RWPE1 (cell line): Measurements from ENCODE around the gene BRME1.

Experiments used
- CTCF ChIA-PET: fragments of 350-600 bp; sonication (Branson Sonifier 250); formaldehyde crosslinking; extraction: SDS; loops from one replicate; lab custom pipeline; 2021; lab: Yijun Ruan, JAX
- POLR2A ChIA-PET: fragments of 400-600 bp; formaldehyde crosslinking; extraction: SDS; loops from one replicate; lab custom pipeline; 2020; ENCODE audit warnings: antibody characterized with exemption; ENCODE audit not compliant: low non-redundant PET; lab: Yijun Ruan, JAX
- DNase-seq: peaks from one replicate; pipeline ENCODE4 v3.0.0; 2012; ENCODE audit warnings: low spot score
- H3K27ac ChIP-seq: fragments of 450-650 bp; 2 replicates; pipeline ENCODE4 v1.5.1; 2017
- TF ChIP-seq, protein P1 (sequence below): fragments of 450-650 bp; conservative IDR thresholded peaks from 2 replicates; pipeline ENCODE4 v1.5.1; 2017; ENCODE audit warnings: low read depth, mild to moderate bottlenecking

BRME1 gene

DNA sequence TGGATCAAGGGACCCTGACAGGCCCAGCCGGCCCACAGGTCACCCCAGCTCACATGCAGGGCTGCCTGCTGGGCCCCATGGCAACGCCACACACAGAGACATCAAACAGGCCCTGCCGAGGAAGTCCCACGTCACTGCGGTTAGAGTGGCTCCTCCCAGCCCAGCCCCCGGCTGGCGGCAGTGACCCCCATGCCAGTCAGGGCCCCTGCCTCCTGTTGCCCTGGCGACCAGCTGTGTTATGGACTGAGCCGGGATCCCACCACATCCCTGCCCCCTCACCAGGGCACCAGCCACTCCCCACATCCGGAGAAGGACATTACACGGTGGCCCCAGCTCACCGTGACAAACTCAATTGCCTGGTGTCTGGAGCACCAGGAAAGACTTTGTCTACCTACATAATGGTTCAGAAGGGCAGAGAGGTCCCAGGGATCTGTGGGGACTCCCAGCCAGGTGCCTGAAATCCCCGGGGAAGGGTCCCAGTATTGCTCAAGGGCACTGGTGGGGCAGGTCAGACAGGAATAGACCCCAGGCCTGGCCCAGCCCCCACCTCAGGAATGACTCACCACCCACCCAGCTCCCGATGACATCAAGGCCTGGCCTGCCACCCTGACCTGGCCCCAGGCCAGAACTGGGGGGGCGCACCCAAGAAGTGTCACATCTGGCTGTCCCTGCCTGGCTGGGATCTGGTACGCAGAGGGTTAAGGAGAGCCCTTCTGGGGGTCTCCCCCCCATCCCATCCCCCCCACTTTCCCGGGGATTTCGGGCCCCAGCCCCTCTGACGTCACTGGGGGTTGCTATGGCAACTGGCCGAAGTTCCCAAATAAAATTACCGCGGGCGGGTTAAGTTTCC, 59.1 kb downstream of the BRME1 start:
- H3K27ac ChIP-seq = peak overlapping the region; percentile 100
- ChIA-PET CTCF (interaction anchor here (0.6 to 1.3 kb wide), 4 partner anchors 10 to 250 kb away, joined by 3 to 5 read pairs (median 4); partner anchors contain the start of gene MISP3), POLR2A (interaction anchor here (0.5 to 1.1 kb wide), 2 partner anchors 11 to 26 kb away, joined by 3 to 5 read pairs; no protein-coding TSS in a partner anchor)
- TF ChIP-seq, protein P1, sequence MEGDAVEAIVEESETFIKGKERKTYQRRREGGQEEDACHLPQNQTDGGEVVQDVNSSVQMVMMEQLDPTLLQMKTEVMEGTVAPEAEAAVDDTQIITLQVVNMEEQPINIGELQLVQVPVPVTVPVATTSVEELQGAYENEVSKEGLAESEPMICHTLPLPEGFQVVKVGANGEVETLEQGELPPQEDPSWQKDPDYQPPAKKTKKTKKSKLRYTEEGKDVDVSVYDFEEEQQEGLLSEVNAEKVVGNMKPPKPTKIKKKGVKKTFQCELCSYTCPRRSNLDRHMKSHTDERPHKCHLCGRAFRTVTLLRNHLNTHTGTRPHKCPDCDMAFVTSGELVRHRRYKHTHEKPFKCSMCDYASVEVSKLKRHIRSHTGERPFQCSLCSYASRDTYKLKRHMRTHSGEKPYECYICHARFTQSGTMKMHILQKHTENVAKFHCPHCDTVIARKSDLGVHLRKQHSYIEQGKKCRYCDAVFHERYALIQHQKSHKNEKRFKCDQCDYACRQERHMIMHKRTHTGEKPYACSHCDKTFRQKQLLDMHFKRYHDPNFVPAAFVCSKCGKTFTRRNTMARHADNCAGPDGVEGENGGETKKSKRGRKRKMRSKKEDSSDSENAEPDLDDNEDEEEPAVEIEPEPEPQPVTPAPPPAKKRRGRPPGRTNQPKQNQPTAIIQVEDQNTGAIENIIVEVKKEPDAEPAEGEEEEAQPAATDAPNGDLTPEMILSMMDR = no peak
- peak; percentile 92 for DNase-seq

DNA sequence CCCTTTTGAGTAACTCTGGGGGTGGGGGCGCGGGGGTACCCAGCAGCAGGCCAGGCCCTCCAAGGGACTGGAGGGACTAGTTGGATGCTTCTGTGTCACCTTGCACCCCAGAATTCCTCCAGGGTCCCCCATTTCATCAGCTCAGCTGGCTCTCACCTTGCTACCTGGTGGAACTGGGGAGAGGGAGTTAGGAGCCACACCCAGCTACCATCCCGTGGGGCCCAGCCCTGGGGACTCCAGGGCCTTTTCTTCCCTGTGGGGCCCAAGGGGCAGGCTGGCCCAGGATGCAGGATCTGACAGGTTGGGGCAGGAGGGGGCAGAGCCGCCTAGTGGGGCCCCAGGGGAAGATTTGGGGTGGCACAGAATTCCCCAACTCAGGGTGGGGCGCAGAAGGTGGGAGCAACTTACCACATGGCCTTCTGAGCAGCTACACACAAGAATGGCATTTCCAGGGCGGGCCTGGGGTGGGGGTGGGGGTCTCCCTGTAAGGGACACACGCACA, 61.7 kb downstream of the BRME1 start:
- TF ChIP-seq, protein P1 = no peak; the same call in 1 of the 2 replicates
- peak overlapping the region; percentile 100 for H3K27ac ChIP-seq
- peak; percentile 73 for DNase-seq
- POLR2A ChIA-PET = interaction anchor here (0.6 to 1.3 kb wide), 2 partner anchors 8 to 362 kb away, joined by 4 to 6 read pairs; no protein-coding TSS in a partner anchor
- CTCF ChIA-PET = interaction anchor here (0.6 to 2.0 kb wide), 2 partner anchors 18 to 184 kb away, joined by 3 to 9 read pairs; no protein-coding TSS in a partner anchor

DNA sequence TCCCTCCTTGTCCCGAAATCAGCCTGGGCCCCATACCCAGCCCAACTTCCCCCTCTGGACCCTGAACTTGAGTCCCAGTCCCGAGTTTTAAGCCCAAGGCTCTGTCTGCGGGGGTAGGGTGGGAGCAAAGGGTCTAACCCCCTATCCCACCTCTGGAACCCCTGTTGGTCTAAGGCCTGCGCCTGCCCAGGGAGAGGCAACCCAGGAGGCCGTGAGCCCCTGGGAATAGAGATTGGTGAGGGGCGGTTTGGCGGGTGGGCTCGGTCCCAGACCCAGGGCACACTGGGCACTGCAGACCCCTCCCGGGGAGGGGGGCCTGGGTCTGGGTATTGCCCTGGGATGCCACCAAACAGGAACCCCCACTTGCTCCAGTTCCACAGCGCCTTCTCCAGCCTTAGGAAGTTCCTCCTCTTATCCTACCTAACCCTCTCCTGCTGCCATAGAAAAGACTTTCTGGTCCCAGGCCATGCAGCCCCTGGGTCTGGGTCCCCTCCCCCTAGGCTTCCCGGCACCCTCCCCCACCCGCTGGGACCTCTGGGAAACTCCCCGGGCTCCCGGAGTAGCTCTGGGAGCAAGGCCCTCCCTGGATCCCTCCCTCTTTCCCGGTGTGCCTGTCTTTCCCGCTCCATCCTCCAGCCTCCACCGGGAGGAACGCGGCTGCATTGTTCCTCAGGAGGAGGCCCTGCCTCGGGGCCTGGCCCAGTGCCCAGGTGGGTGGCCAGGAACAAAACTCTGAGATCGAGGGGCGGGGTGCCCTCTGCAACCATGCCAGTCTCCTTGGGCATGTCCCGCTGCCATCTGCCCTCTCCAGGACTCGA, 62.6 kb downstream of the BRME1 start:
- peak; percentile 88 for DNase-seq
- H3K27ac ChIP-seq = peak overlapping the region; percentile 100
- ChIA-PET POLR2A (interaction anchor here (0.6 to 1.3 kb wide), 2 partner anchors 9 to 361 kb away, joined by 4 to 6 read pairs; no protein-coding TSS in a partner anchor), CTCF (interaction anchor here (0.6 to 2.0 kb wide), 2 partner anchors 19 to 183 kb away, joined by 3 to 9 read pairs; no protein-coding TSS in a partner anchor)
- TF ChIP-seq, protein P1 = no peak

DNA sequence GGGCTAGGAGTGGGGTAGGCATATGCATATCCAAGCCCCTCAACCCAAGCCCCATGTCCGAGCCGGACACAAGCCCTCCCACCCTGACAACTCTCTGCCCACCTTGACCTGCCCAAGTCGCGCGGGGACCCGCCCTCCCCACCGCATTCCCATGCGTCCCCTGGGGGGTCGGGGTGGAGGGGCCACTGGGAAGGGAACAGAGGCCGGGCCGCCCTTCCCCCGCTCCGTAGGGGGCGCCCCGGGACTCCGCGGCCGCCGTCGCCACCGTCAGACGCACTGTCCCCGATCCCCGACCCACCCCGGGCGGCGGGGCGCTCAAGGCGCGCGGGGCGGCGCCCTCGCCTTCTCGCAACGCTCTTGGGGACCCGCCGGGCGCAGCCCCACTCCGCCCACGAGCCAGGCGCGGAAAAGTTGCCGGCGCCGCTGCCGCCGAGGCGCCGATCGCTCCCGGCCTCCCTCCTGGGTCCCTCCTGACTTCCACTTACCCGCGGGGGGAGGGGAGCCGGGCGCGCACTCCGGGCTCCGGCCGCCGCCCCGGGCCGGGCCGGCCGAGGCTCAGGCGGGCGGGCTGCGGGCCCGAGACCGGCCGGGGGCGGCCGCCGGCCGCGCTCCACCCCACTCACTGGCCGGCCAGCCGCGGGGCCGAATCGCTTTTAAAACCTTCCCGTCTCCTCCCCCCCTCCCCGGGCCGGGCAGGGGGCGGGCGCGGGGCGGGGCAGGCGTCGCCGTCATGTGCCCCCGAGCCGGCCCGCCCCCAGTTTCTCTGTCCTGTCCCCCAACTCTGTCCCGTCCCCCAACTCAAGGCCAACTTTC, 63.4 kb downstream of the BRME1 start:
- CTCF ChIA-PET = no interaction called here
- POLR2A ChIA-PET = no interaction called here
- peak overlapping the region; percentile 100 for H3K27ac ChIP-seq
- TF ChIP-seq, protein P1 = no peak
- DNase-seq = peak; percentile 90

DNA sequence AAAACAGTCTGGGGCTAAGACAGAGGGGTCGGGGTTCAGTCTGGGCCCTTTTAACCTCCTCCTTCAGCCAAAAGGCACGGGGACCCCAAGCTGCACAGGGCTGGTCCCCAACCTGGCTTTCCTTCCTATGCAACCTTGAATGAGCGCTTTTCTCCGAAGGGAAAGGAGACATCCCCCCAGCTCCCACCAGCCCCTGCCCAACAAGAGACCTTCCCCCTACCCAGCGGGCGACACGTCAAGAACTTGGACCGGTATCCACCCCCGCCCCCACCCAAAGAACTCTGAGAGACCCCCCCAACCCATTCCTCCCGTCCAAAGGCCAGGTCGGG, 64.0 kb downstream of the BRME1 start:
- CTCF ChIA-PET = no interaction called here
- H3K27ac ChIP-seq = peak overlapping the region; percentile 100

More for the DNA sequence above, 64.0 kb downstream of the BRME1 start:
- TF ChIP-seq, protein P1 = no peak
- DNase-seq = no peak
- POLR2A ChIA-PET = interaction anchor here (0.7 kb wide), 1 partner anchor 34 kb away, joined by 3 read pairs; no protein-coding TSS in a partner anchor
